ENCODE data around the gene PRDM12. TPM values are rescaled to one million over a fixed set of nuclear protein-coding genes. Genes with fewer than 3 reads are reported as not detected.
A peak's percentile ranks its signal among the peaks of the same experiment; 100 is the strongest.

The PRDM12 gene
- total RNA-seq, 1 donor from 2014 or later = not detected

GRCh38 chr9:130732136-130732535 is 67.7 kb downstream of the PRDM12 start:
- peak; percentile 43 for DNase-seq

Other genes starting within 250 kb of the PRDM12 start
- gene ASS1, start 219.6 kb upstream of the PRDM12 start, total RNA-seq = 4.0 and 9.5 TPM in 2 replicates
- gene FUBP3, start 85.0 kb upstream of the PRDM12 start, total RNA-seq = 27.4 and 38.7 TPM in 2 replicates
- gene EXOSC2, start 29.2 kb downstream of the PRDM12 start, total RNA-seq = 31.9 and 33.5 TPM in 2 replicates
- gene ABL1, start 170.7 kb downstream of the PRDM12 start, total RNA-seq = 42.5 and 68.7 TPM in 2 replicates
- not detected in 2 replicates for gene QRFP, start 232.2 kb downstream of the PRDM12 start, total RNA-seq

Data from dermis blood vessel endothelial cell (primary cell).